Glutamatergic neuron (in vitro differentiated cells): ENCODE results near the gene FCGR1A. TPM values are rescaled to one million over a fixed set of nuclear protein-coding genes. Genes with fewer than 3 reads are reported as not detected.
A peak's percentile ranks its signal among the peaks of the same experiment; 100 is the strongest.
"Not testable (repeated sequence)": the region's sequence is repeated elsewhere in the genome, so short reads cannot be mapped to it uniquely, and the experiment has no call there.

Experiments used
- DNase-seq: peaks from one replicate; pipeline ENCODE4 v3.0.0; 2022
- H3K27ac Mint-ChIP-seq: one replicate; pipeline ENCODE4 v1.8.0; 2020; ENCODE audit warnings: mild to moderate bottlenecking, mixed read lengths, inconsistent platforms; ENCODE audit not compliant: unreplicated experiment
- H3K27me3 Mint-ChIP-seq: one replicate; pipeline ENCODE4 v1.8.0; 2020; ENCODE audit warnings: mild to moderate bottlenecking, moderate library complexity, mixed read lengths, inconsistent platforms; ENCODE audit not compliant: unreplicated experiment
- H3K36me3 Mint-ChIP-seq: one replicate; pipeline ENCODE4 v1.8.0; 2020; ENCODE audit warnings: mild to moderate bottlenecking, mixed read lengths, inconsistent platforms; ENCODE audit not compliant: unreplicated experiment
- H3K4me1 Mint-ChIP-seq: one replicate; pipeline ENCODE4 v1.8.0; 2020; ENCODE audit warnings: mild to moderate bottlenecking, low read depth, mixed read lengths, inconsistent platforms; ENCODE audit not compliant: unreplicated experiment
- H3K4me3 Mint-ChIP-seq: one replicate; pipeline ENCODE4 v1.8.0; 2020; ENCODE audit warnings: mild to moderate bottlenecking, mixed read lengths, inconsistent platforms; ENCODE audit not compliant: unreplicated experiment
- H3K9me3 Mint-ChIP-seq: one replicate; pipeline ENCODE4 v1.8.0; 2020; ENCODE audit warnings: mild to moderate bottlenecking, moderate library complexity, mixed read lengths, inconsistent platforms; ENCODE audit not compliant: unreplicated experiment
- CTCF ChIP-seq: fragments of 200-600 bp; sonication (generic); IDR thresholded peaks from one replicate; pipeline ENCODE4 v1.5.0; 2021; ENCODE audit not compliant: partially characterized antibody, unreplicated experiment
- total RNA-seq: library from RNA; stranded (reverse); fragmentation: NEBNext Ultra II Directional; extraction: Animal tissue kit (Norgen Biotek cat#: 25700); gene quantifications from one replicate; pipeline ENCODE4 v1.2.1, GENCODE V29; 2021; ENCODE audit not compliant: unreplicated experiment

Gene FCGR1A
- total RNA-seq, 1 donor from 2014 or later, result not detected

GRCh38 chr1:149783868-149784267 is 1.4 kb downstream of the FCGR1A start:
- H3K4me3 Mint-ChIP-seq, H3K36me3 Mint-ChIP-seq, H3K27me3 Mint-ChIP-seq: not testable (repeated sequence)

GRCh38 chr1:149787688-149788451 is 5.4 kb downstream of the FCGR1A start:
- not testable (repeated sequence) for H3K9me3 Mint-ChIP-seq, H3K27ac Mint-ChIP-seq, DNase-seq, H3K27me3 Mint-ChIP-seq, H3K4me1 Mint-ChIP-seq, H3K4me3 Mint-ChIP-seq, H3K36me3 Mint-ChIP-seq

More at GRCh38 chr1:149783868-149784267, 1.4 kb downstream of the FCGR1A start:
- H3K4me1 Mint-ChIP-seq, DNase-seq, H3K9me3 Mint-ChIP-seq, H3K27ac Mint-ChIP-seq: not testable (repeated sequence)

GRCh38 chr1:149792502-149792901 is 10.0 kb downstream of the FCGR1A start:
- not testable (repeated sequence) for H3K36me3 Mint-ChIP-seq, H3K4me1 Mint-ChIP-seq, H3K27me3 Mint-ChIP-seq, H3K27ac Mint-ChIP-seq, H3K9me3 Mint-ChIP-seq
- peak overlapping the region; percentile 55 for H3K4me3 Mint-ChIP-seq
- TF ChIP-seq CTCF, result peak; percentile 78
- peak; percentile 69 for DNase-seq

GRCh38 chr1:149792912-149793515 is 10.5 kb downstream of the FCGR1A start:
- H3K4me3 Mint-ChIP-seq, H3K36me3 Mint-ChIP-seq, H3K27ac Mint-ChIP-seq, H3K9me3 Mint-ChIP-seq, H3K27me3 Mint-ChIP-seq, H3K4me1 Mint-ChIP-seq: not testable (repeated sequence)
- peak; percentile 86 for DNase-seq
- peak; percentile 62 for TF ChIP-seq CTCF

- H3K4me1 Mint-ChIP-seq, DNase-seq, H3K36me3 Mint-ChIP-seq, H3K9me3 Mint-ChIP-seq, H3K27ac Mint-ChIP-seq, H3K27me3 Mint-ChIP-seq, H3K4me3 Mint-ChIP-seq: not testable (repeated sequence)
Measured at GRCh38 chr1:149793885-149794284, 11.4 kb downstream of the FCGR1A start.

GRCh38 chr1:149801628-149802027 is 19.1 kb downstream of the FCGR1A start:
- not testable (repeated sequence) for H3K27me3 Mint-ChIP-seq, H3K9me3 Mint-ChIP-seq, H3K27ac Mint-ChIP-seq, H3K4me3 Mint-ChIP-seq, DNase-seq, H3K4me1 Mint-ChIP-seq, H3K36me3 Mint-ChIP-seq

GRCh38 chr1:149804417-149805080 is 22.1 kb downstream of the FCGR1A start:
- DNase-seq, H3K4me3 Mint-ChIP-seq, H3K27ac Mint-ChIP-seq, H3K4me1 Mint-ChIP-seq, H3K36me3 Mint-ChIP-seq, H3K27me3 Mint-ChIP-seq, H3K9me3 Mint-ChIP-seq: not testable (repeated sequence)

GRCh38 chr1:149810697-149811405 is 28.4 kb downstream of the FCGR1A start:
- H3K9me3 Mint-ChIP-seq, H3K27me3 Mint-ChIP-seq, H3K27ac Mint-ChIP-seq, H3K36me3 Mint-ChIP-seq, H3K4me1 Mint-ChIP-seq, DNase-seq, H3K4me3 Mint-ChIP-seq: not testable (repeated sequence)

GRCh38 chr1:149811514-149811889 is 29.0 kb downstream of the FCGR1A start:
- H3K36me3 Mint-ChIP-seq, DNase-seq, H3K27me3 Mint-ChIP-seq, H3K4me1 Mint-ChIP-seq, H3K27ac Mint-ChIP-seq, H3K9me3 Mint-ChIP-seq: not testable (repeated sequence)
- peak overlapping the region; percentile 94 for H3K4me3 Mint-ChIP-seq
